Lower leg skin (tissue), 4 donors: ENCODE measurements around the gene NINL. TPM values are rescaled to one million over a fixed set of nuclear protein-coding genes. Genes with fewer than 3 reads are reported as not detected.

ENCODE experiments used
- DNase-seq, 2 donors: peaks; one replicate each; pipeline ENCODE4 v3.0.0-alpha.2; 2019; ENCODE audit warnings: low spot score in 2 of 2
- H3K4me3 ChIP-seq: fragments of 200-600 bp; sonication (generic); 2 replicates; pipeline ENCODE4 v1.5.1; 2017; ENCODE audit warnings: mild to moderate bottlenecking, low read depth; ENCODE audit not compliant: poor library complexity, severe bottlenecking
- POLR2A ChIP-seq, 2 donors: fragments of 450-650 bp; IDR thresholded peaks; one replicate each; pipeline ENCODE4 v1.6.1; 2016 to 2017; ENCODE audit warnings: antibody characterized with exemption in 2 of 2, mild to moderate bottlenecking in 1 of 2, moderate library complexity in 1 of 2
- WGBS, 2 donors: methylation state at CpG; one replicate each; pipeline ENCODE4 v1.1.5; 2018; 5-methylcytosine and 5-hydroxymethylcytosine counted together
- intact Hi-C: fragments of 100-400 bp; cut with DNase I; formaldehyde crosslinking; loops from one replicate; pipeline ENCODE4 v1.15.0; 2023; ENCODE audit warnings: low total_unique reads
- total RNA-seq, 4 donors: library from RNA; depleted of rRNA; stranded (reverse); fragments of >200 nt; gene quantifications; one replicate each; pipeline ENCODE4 v1.1.0, GENCODE V29; 2016
- TF ChIP-seq, protein P1 (sequence below), 3 donors: fragments of 450-650 bp; IDR thresholded peaks; one replicate each; pipeline ENCODE4 v1.5.1; 2016; ENCODE audit warnings: antibody characterized with exemption in 3 of 3, mild to moderate bottlenecking in 3 of 3, moderate library complexity in 2 of 3

The NINL gene
- total RNA-seq, 4 donors from 2014 or later = 2.1 to 4.7 (median 3.7) TPM

DNA sequence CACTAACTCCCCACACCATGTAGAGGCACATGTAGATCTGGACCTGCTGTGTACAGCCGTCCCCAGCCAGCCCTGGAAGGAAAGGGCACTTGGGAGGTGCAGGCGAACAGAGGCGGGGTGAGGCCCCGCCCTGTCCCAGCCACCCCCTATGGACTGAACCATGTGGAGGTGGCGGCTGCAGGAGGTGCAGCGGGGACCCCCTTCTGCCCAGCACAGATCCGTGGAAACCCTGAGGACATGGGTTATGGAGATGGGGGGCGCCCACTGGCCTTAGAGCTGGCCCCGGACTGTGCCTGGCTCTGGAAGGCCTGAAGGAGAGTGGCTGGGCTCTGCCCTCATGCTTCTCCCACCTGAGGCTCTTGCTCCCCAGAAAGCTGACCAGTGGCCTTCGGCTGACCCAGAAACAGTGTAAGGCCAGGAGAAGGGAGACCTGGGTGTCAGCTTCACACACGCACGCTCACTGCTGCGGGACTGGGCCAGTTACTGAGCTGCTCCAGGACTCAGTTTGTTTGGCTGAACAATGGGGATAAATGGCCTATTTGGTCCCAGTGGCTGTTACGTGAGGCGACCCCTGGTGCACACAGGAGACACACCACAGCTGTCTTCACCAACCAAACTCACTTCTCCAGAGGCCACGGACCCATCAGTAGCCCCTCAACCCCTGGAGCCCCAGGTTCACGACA is 90.7 kb downstream of the NINL start:
- 92 to 93% methylated on average over 13 to 17 of the region's 17 CpGs for WGBS, 2 donors
- intact Hi-C loops = no loop called here

DNA sequence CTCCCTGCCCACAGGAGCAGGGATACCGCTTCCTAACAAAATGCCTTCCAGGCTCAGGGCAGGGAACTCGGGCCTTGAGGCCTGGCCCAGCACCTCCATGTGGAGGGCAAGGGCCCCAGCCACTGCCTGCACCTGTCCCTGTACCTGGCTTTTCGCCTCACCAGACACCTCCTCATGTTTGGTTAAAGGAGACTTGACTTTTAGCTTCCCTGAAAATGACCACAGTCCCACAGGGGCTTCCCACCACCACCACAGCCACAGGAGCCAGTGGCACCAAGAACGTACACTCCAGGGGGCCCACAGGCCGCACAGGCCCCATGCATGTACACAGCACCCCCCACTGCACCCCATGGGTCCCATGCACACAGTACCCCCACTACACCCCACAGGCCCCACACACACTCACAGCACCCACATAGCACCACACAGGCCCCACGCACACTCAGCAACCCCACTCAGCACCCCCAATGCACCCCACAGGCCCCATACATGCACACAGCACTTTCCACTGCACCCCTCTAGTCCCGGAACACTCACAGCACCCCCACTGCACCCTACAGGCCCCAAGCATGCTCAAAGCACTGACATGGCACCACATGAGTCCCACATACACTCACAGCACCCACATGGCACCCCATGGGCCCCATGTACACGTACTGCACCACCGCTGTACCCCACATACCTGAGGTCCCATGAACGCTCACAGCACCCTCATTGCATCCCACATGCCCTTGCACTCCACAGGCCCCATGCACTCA is 91.4 kb downstream of the NINL start:
- intact Hi-C loops = no loop called here

More for the DNA sequence above, 90.7 kb downstream of the NINL start:
- H3K4me3 ChIP-seq = no peak overlapping the region
- DNase-seq = no peak
- TF ChIP-seq POLR2A (IDR thresholded peaks at IDR 0.05) = no peak
- TF ChIP-seq, protein P1, sequence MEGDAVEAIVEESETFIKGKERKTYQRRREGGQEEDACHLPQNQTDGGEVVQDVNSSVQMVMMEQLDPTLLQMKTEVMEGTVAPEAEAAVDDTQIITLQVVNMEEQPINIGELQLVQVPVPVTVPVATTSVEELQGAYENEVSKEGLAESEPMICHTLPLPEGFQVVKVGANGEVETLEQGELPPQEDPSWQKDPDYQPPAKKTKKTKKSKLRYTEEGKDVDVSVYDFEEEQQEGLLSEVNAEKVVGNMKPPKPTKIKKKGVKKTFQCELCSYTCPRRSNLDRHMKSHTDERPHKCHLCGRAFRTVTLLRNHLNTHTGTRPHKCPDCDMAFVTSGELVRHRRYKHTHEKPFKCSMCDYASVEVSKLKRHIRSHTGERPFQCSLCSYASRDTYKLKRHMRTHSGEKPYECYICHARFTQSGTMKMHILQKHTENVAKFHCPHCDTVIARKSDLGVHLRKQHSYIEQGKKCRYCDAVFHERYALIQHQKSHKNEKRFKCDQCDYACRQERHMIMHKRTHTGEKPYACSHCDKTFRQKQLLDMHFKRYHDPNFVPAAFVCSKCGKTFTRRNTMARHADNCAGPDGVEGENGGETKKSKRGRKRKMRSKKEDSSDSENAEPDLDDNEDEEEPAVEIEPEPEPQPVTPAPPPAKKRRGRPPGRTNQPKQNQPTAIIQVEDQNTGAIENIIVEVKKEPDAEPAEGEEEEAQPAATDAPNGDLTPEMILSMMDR (IDR thresholded peaks at IDR 0.05) = no peak

DNA sequence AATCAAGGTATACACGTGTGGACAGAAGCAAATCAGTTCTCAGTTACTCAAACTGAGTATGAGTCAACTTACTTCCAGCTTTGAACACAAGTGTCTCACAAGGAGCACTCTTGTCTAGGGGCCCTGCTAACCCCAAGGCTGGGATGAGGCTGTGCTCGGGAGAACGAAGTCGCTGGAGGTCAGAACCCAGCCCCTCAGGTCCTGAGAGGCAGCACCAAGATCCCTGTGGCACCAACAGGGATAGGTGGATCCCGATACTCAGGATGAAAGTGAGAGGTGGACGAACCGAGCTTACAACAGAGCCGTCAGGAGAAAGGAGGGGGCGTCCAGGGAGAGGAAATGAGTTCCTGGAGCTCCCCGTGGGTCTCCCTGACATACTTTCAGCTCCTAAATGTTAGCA is 92.2 kb downstream of the NINL start:
- 89 to 93% methylated on average over 10 of the region's 10 CpGs for WGBS, 2 donors
- no peak for DNase-seq
- intact Hi-C loops = no loop called here
- H3K4me3 ChIP-seq = no peak overlapping the region
- TF ChIP-seq, protein P1 (IDR thresholded peaks at IDR 0.05) = no peak
- no peak for TF ChIP-seq POLR2A (IDR thresholded peaks at IDR 0.05)

More for the DNA sequence above, 91.4 kb downstream of the NINL start:
- 93 to 96% methylated on average over 9 to 10 of the region's 10 CpGs for WGBS, 2 donors
- no peak for DNase-seq
- TF ChIP-seq POLR2A (IDR thresholded peaks at IDR 0.05) = no peak
- TF ChIP-seq, protein P1 (IDR thresholded peaks at IDR 0.05) = no peak
- H3K4me3 ChIP-seq = no peak overlapping the region

DNA sequence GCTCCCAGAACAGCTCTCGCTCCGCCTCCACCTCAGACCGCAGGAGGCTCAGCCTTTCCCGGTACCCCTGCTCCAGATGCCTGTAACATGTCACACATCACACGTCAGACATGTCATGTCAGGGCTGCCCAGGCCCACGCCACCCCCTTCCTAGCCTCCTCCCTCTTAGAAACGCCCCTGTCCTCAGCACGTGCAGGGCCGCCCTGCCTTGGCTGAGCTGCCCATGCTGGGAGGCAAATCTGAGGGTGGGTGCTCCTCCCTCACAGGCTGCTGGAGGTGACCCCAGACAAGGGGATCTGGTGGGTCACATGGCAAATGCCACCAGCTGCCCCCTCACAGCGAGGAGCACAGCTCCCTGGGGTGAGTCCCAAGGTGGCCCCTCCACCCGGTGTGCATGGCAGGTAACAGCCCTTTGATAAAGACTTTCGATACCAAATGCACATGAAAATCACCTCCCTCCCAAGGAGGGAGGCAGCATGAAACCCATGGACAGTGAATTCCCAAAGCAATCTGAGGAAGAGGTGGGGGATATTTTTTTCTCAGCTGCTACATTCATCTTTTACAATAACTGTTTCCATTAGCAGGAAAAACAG is 93.8 kb downstream of the NINL start:
- intact Hi-C loops = no loop called here
- DNase-seq = no peak
- no peak overlapping the region for H3K4me3 ChIP-seq
- WGBS, 2 donors = 80 to 83% methylated on average over 12 of the region's 12 CpGs
- TF ChIP-seq POLR2A (IDR thresholded peaks at IDR 0.05) = no peak
- TF ChIP-seq, protein P1 (IDR thresholded peaks at IDR 0.05) = no peak

DNA sequence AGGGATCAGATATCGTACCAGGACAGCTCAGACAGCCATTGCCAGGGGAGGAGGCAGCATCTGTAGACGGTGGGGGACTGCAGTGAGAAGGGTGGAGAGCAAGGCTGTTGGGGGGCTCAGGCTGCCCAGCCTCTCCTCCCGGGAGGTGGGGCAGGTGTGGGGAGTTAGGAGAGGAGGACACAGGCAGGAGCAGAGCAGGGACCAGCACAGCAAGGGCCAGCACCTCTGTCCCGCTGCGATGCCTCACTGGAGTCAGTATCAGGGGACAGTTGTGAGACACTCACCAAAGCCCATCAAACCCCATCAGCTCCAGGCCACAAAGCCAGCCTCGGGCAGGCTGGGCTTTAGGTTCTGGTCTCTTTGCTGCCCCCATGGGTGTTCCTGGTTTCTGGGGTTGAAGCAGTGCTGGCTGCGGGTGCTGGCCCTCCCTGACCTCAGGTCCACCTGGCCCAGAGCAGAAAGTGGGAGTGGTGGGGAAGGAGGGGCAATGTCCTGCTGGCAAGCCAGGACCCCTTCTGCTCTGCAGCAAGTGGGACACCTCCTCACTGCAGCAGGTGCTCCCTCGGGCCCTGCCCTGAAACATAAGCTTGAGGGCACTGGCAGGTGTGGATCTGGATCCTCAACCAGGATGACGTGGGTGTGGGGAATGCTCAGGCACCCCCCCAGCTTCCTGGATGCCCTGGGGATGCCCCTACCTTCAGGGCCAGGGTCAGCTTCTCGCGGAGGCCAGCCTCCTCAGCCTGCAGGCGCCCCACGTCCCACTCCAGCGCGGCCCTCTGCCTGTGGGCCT is 94.5 kb downstream of the NINL start:
- no peak for DNase-seq
- TF ChIP-seq, protein P1 (IDR thresholded peaks at IDR 0.05) = no peak
- no peak for TF ChIP-seq POLR2A (IDR thresholded peaks at IDR 0.05)
- no peak overlapping the region for H3K4me3 ChIP-seq
- intact Hi-C loops = no loop called here
- WGBS, 2 donors = 85 to 88% methylated on average over 13 to 14 of the region's 15 CpGs
